CD4-positive, alpha-beta T cell (primary cell): ENCODE results near the gene LRRC1. TPM values are rescaled to one million over a fixed set of nuclear protein-coding genes. Genes with fewer than 3 reads are reported as not detected.
A peak's percentile ranks its signal among the peaks of the same experiment; 100 is the strongest.

Source experiments
- ATAC-seq: fragments of 200-7000 bp; cut with Tn5 transposase; one replicate; pipeline ENCODE4 v1.10.0; 2022; ENCODE audit warnings: mild to moderate bottlenecking; ENCODE audit not compliant: poor library complexity
- CTCF ChIA-PET: fragments of 350-600 bp; sonication (Branson Sonifier 250); formaldehyde crosslinking; loops from one replicate; lab custom pipeline; 2021; ENCODE audit warnings: antibody characterized with exemption, inconsistent platforms; lab: Charles Lee
- POLR2A ChIA-PET: fragments of 350-600 bp; sonication (Branson Sonifier 250); formaldehyde crosslinking; loops from one replicate; lab custom pipeline; 2021; ENCODE audit warnings: antibody characterized with exemption, inconsistent platforms; lab: Charles Lee
- DNase-seq, 14 experiments: peaks; one replicate each; pipeline ENCODE4 v3.0.0-alpha.2; 2013 to 2020; ENCODE audit warnings: mixed read lengths in 2 of 14
- H3K27ac ChIP-seq, 2 donors: one replicate each; pipeline versions ENCODE4 v1.5.1 to v1.7.0; 2013; ENCODE audit warnings: low read length in 2 of 2, low read depth in 1 of 2, mild to moderate bottlenecking in 1 of 2
- H3K27me3 ChIP-seq, 2 experiments: 1 replicate in 1 of 2; 2 replicates in 1 of 2; pipeline versions ENCODE4 v1.6.1 to v1.7.0; 2013; ENCODE audit warnings: low read length in 2 of 2, control low read depth in 1 of 2, mild to moderate bottlenecking in 1 of 2, moderate library complexity in 1 of 2; ENCODE audit not compliant: insufficient read depth in 2 of 2, control insufficient read depth in 1 of 2
- H3K36me3 ChIP-seq: one replicate; pipeline ENCODE4 v1.6.1; 2013; ENCODE audit warnings: low read length, control low read depth; ENCODE audit not compliant: insufficient read depth
- H3K4me1 ChIP-seq: one replicate; pipeline ENCODE4 v1.6.1; 2013; ENCODE audit warnings: low read length, control low read depth; ENCODE audit not compliant: insufficient read depth
- H3K4me3 ChIP-seq: one replicate; pipeline ENCODE4 v1.5.1; 2013; ENCODE audit warnings: mild to moderate bottlenecking, low read length, moderate library complexity
- H3K9me3 ChIP-seq, 2 experiments: 1 replicate in 1 of 2; 2 replicates in 1 of 2; pipeline versions ENCODE4 v1.6.1 to v1.7.0; 2013; ENCODE audit warnings: low read length in 2 of 2, mild to moderate bottlenecking in 2 of 2, control low read depth in 1 of 2, moderate library complexity in 1 of 2; ENCODE audit not compliant: control insufficient read depth in 1 of 2, insufficient read depth in 1 of 2
- H3K27ac Mint-ChIP-seq: one replicate; pipeline ENCODE4 v1.8.0; 2020; ENCODE audit warnings: mixed read lengths
- H3K27me3 Mint-ChIP-seq: one replicate; pipeline ENCODE4 v1.8.0; 2021; ENCODE audit warnings: mixed read lengths
- H3K36me3 Mint-ChIP-seq: one replicate; pipeline ENCODE4 v1.8.0; 2021; ENCODE audit warnings: low read depth, mixed read lengths
- H3K4me1 Mint-ChIP-seq: one replicate; pipeline ENCODE4 v1.8.0; 2021; ENCODE audit warnings: low read depth, mixed read lengths
- H3K4me3 Mint-ChIP-seq: one replicate; pipeline ENCODE4 v1.8.0; 2020; ENCODE audit warnings: mild to moderate bottlenecking, mixed read lengths
- H3K9me3 Mint-ChIP-seq: one replicate; pipeline ENCODE4 v1.8.0; 2020; ENCODE audit warnings: mixed read lengths
- CTCF ChIP-seq: fragments of 200-600 bp; IDR thresholded peaks from one replicate; pipeline ENCODE4 v1.8.0; 2022; ENCODE audit warnings: antibody characterized with exemption, mild to moderate bottlenecking
- intact Hi-C, 2 experiments: fragments of 100-400 bp; cut with DNase I in 1 of 2; cut with micrococcal nuclease in 1 of 2; formaldehyde crosslinking; loops; one replicate each; pipeline versions ENCODE4 v1.15.1 to v1.9.0; 2023 to 2025; cut with DNase I, micrococcal nuclease
- polyA plus RNA-seq, 2 donors: library from polyadenylated mRNA; unstranded; fragments of 120-200 nt; gene quantifications; one replicate each; pipeline ENCODE4 v1.2.1, GENCODE V29; 2013
- total RNA-seq, 174 experiments: library from RNA in 2 of 174; stranded (reverse) in 2 of 174; gene quantifications; one replicate each; pipeline ENCODE4 v1.2.3 and lab custom pipeline; 2021 to 2026

The LRRC1 gene
- total RNA-seq, result 1 to 10 TPM in 1 of 2 experiments, under 1 TPM in 1; 0.78 to 1.1 TPM
- 2.4 TPM for polyA plus RNA-seq (2013, experiment 1 of 2)
- 3.2 TPM for polyA plus RNA-seq (2013, experiment 2 of 2)
- total RNA-seq (lab: John Stamatoyannopoulos, UW), result 1.0 to 10.5 (median 3.5) reads per million in 172 experiments

- peaks cover 5 to 13% of the 10 kb centered on the region in 2 experiments for H3K27me3 ChIP-seq
- TF ChIP-seq CTCF, result no peak
- H3K9me3 ChIP-seq, result no peaks in the 10 kb centered on the region
- Mint-ChIP-seq H3K4me1 (peaks cover 34% of the 10 kb centered on the region), H3K9me3 (no peaks in the 10 kb centered on the region), H3K4me3 (peak within 1 kb of the TSS; percentile 97), H3K36me3 (peaks cover 5% of the 10 kb centered on the region), H3K27ac (peak within 1 kb of the TSS; percentile 82), H3K27me3 (peaks cover 13% of the 10 kb centered on the region)
- DNase-seq, result peak; percentile 65 to 91 (median 78)
- H3K4me1 ChIP-seq, result peaks cover 28% of the 10 kb centered on the region
- intact Hi-C loops, result loop anchor here (5.0 to 10.0 kb wide), 7 partner anchors 148 to 1518 kb away; partner anchors contain the start of genes EFHC1 (in 1 of the 2) and GCLC (in 1 of the 2)
- ChIA-PET CTCF (no interaction called here), POLR2A (interaction anchor here (0.8 to 1.8 kb wide), 6 partner anchors 22 to 447 kb away, joined by 3 to 6 read pairs (median 4); partner anchors contain the start of gene GCLC)
- peak; percentile 63 for ATAC-seq
- peak within 1 kb of the TSS; percentile 83 for H3K4me3 ChIP-seq
- H3K36me3 ChIP-seq, result no peaks in the 10 kb centered on the region
- H3K27ac ChIP-seq, result no peak within 1 kb of the TSS
Observed at GRCh38 chr6:53794720-53795339, at the start of gene LRRC1. Gene LRRC1, plus strand, starts transcription at chr6:53795005. Its CDS starts 252 bp downstream, at chr6:53795257.

- Mint-ChIP-seq H3K27me3 (no peaks in the 10 kb centered on the region), H3K27ac (no peak overlapping the region), H3K4me3 (no peak overlapping the region), H3K4me1 (peaks cover 1% of the 10 kb centered on the region), H3K9me3 (no peaks in the 10 kb centered on the region), H3K36me3 (no peaks in the 10 kb centered on the region)
- no peaks in the 10 kb centered on the region for H3K27me3 ChIP-seq
- ChIA-PET POLR2A (no interaction called here), CTCF (no interaction called here)
- ATAC-seq (no peak), DNase-seq (no peak)
- H3K4me1 ChIP-seq, result peaks cover under 1% of the 10 kb centered on the region
- no peak overlapping the region for H3K4me3 ChIP-seq
- H3K9me3 ChIP-seq, result no peaks in the 10 kb centered on the region
- no peaks in the 10 kb centered on the region for H3K36me3 ChIP-seq
- intact Hi-C loops, result no loop called here
- no peak for TF ChIP-seq CTCF
- no peak overlapping the region for H3K27ac ChIP-seq
Observed at GRCh38 chr6:53746442-53747103, 48.2 kb upstream of the LRRC1 start.

DNA sequence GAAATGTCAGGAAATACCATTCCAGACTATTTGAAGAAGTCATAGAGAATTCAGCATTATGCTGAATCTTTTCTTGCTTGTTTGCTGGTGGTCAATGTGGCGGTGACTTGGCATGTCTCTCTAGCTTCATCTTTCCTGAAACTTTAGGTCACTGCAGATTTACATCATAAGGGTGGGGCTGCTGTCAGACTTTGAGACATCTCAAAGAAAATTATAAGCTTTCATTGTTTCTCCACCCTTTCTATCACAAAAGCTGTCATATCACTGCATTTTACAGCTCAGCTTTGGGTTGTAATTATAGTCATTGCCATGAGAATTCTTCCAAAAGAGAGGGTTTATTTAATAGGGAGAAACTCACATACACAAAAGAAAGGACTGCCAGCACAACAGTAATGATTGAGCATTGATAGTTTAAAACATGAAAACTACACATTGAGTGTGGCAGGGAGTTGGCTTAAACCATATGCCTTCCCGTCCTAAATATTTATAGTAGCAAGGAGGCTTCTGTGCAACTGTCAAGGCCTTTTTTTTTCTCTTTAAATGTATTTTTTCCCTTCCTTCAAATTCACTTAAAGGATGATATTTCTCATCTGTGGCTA, 44.7 kb upstream of the LRRC1 start:
- H3K4me1 Mint-ChIP-seq, result no peaks in the 10 kb centered on the region
- ATAC-seq, result no peak

More for the DNA sequence above, 44.7 kb upstream of the LRRC1 start:
- Histone ChIP-seq H3K36me3 (no peaks in the 10 kb centered on the region), H3K27ac (no peak overlapping the region), H3K27me3 (no peaks in the 10 kb centered on the region), H3K4me1 (no peaks in the 10 kb centered on the region), H3K4me3 (no peak overlapping the region), H3K9me3 (no peaks in the 10 kb centered on the region)
- H3K36me3 Mint-ChIP-seq, result no peaks in the 10 kb centered on the region
- ChIA-PET POLR2A (no interaction called here), CTCF (no interaction called here)
- no peaks in the 10 kb centered on the region for H3K9me3 Mint-ChIP-seq
- H3K27me3 Mint-ChIP-seq, result no peaks in the 10 kb centered on the region
- H3K27ac Mint-ChIP-seq, result no peak overlapping the region
- H3K4me3 Mint-ChIP-seq, result no peak overlapping the region
- no peak for DNase-seq
- no peak for TF ChIP-seq CTCF
- intact Hi-C loops, result no loop called here
